ENCODE data around the gene CYP2D6. TPM values are rescaled to one million over a fixed set of nuclear protein-coding genes. Genes with fewer than 3 reads are reported as not detected.

The CYP2D6 gene
- total RNA-seq, 1 experiment from 2014 or later = 0.55 TPM

- Histone ChIP-seq H2AFZ (ENCODE audit: low read length) (no peak overlapping the region), H4K20me1 (ENCODE audit: low read length) (no peaks in the 10 kb centered on the region), H3K9ac (ENCODE audit: low read length) (no peak overlapping the region), H3K4me1 (ENCODE audit: insufficient read depth, low read length) (no peaks in the 10 kb centered on the region), H3K4me2 (ENCODE audit: low read length) (no peak overlapping the region), H3K9me2 (replicated peaks; ENCODE audit: low read length) (no peaks in the 10 kb centered on the region), H3K4me3 (ENCODE audit: low read length) (no peak overlapping the region), H3F3A (ENCODE audit: low read length, unreplicated experiment) (no peaks in the 10 kb centered on the region), H3K27ac (ENCODE audit: low read length) (no peak overlapping the region), H3K27me3 (ENCODE audit: low read length) (no peaks in the 10 kb centered on the region), H3K36me3 (ENCODE audit: low read depth, low read length) (0 out of 2 replicates have a peak, but pooled peaks cover 4% of the 10 kb centered on the region), H3K9me3 (ENCODE audit: low read length) (no peaks in the 10 kb centered on the region), H3K79me2 (ENCODE audit: low read length) (no peaks in the 10 kb centered on the region)
- DNase-seq (no peak), ATAC-seq (no peak)
- no peak for TF ChIP-seq EZH2 (IDR thresholded peaks at IDR 0.05; ENCODE audit: low read length, unreplicated experiment)
- TF ChIP-seq, protein P1, sequence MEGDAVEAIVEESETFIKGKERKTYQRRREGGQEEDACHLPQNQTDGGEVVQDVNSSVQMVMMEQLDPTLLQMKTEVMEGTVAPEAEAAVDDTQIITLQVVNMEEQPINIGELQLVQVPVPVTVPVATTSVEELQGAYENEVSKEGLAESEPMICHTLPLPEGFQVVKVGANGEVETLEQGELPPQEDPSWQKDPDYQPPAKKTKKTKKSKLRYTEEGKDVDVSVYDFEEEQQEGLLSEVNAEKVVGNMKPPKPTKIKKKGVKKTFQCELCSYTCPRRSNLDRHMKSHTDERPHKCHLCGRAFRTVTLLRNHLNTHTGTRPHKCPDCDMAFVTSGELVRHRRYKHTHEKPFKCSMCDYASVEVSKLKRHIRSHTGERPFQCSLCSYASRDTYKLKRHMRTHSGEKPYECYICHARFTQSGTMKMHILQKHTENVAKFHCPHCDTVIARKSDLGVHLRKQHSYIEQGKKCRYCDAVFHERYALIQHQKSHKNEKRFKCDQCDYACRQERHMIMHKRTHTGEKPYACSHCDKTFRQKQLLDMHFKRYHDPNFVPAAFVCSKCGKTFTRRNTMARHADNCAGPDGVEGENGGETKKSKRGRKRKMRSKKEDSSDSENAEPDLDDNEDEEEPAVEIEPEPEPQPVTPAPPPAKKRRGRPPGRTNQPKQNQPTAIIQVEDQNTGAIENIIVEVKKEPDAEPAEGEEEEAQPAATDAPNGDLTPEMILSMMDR (conservative IDR thresholded peaks at IDR 0.05; ENCODE audit: low read depth, low read length) = no peak
- intact Hi-C loops (cut with micrococcal nuclease) = no loop called here
- BruUV-seq (replicated peaks) = no TSS peak
- CTCF ChIA-PET = no interaction called here
- POLR2A ChIA-PET (ENCODE audit: unreplicated experiment) = no interaction called here
Observed at GRCh38 chr22:42101199-42101598, 29.4 kb downstream of the CYP2D6 start.

- ChIA-PET POLR2A (ENCODE audit: unreplicated experiment) (no interaction called here), CTCF (interaction anchor here (0.9 kb wide), 1 partner anchor 22 kb away, joined by 7 read pairs; no protein-coding TSS in a partner anchor)
- H3K27ac ChIP-seq (ENCODE audit: low read length) = peak overlapping the region; percentile 47
- peak overlapping the region; percentile 78 for H3K9ac ChIP-seq (ENCODE audit: low read length)
- peak overlapping the region; percentile 80 for H3K4me3 ChIP-seq (ENCODE audit: low read length)
- peaks cover 7% of the 10 kb centered on the region; the same call in 1 of the 2 replicates for H4K20me1 ChIP-seq (ENCODE audit: low read length)
- H2AFZ ChIP-seq (ENCODE audit: low read length) = peak overlapping the region; percentile 91
- H3K36me3 ChIP-seq (ENCODE audit: low read depth, low read length) = peaks cover 4% of the 10 kb centered on the region; the same call in 1 of the 2 replicates
- intact Hi-C loops (cut with micrococcal nuclease) = loop anchor here (2.0 kb wide), 2 partner anchors 125 to 353 kb away; no protein-coding TSS in a partner anchor
- TF ChIP-seq EZH2phosphoT487 (IDR thresholded peaks at IDR 0.05; ENCODE audit: borderline replicate concordance, low read length) (no peak), EZH2 (IDR thresholded peaks at IDR 0.05; ENCODE audit: low read length, unreplicated experiment) (no peak)
- TF ChIP-seq, protein P1 (conservative IDR thresholded peaks at IDR 0.05; ENCODE audit: low read depth, low read length) = no peak
- BruUV-seq (replicated peaks) = no TSS peak
- ATAC-seq (no peak), DNase-seq (no peak)
- H3K9me2 ChIP-seq (replicated peaks; ENCODE audit: low read length) = no peaks in the 10 kb centered on the region
- H3K4me2 ChIP-seq (ENCODE audit: low read length) = peak overlapping the region; percentile 97
- no peaks in the 10 kb centered on the region for H3K9me3 ChIP-seq (ENCODE audit: low read length)
- no peaks in the 10 kb centered on the region for H3K27me3 ChIP-seq (ENCODE audit: low read length)
- peaks cover 32% of the 10 kb centered on the region for H3K79me2 ChIP-seq (ENCODE audit: low read length)
- H3F3A ChIP-seq (ENCODE audit: low read length, unreplicated experiment) = no peaks in the 10 kb centered on the region
- H3K4me1 ChIP-seq (ENCODE audit: insufficient read depth, low read length) = peaks cover 9% of the 10 kb centered on the region; the same call in 1 of the 2 replicates
Observed at GRCh38 chr22:42091455-42091782, 39.2 kb downstream of the CYP2D6 start.
